Spleen (tissue), 7 donors: ENCODE measurements around the gene MID1.

Experiments used
- CTCF ChIP-seq, 11 experiments: fragments of 200-600 bp in 7 of 11; fragments of 450-650 bp in 4 of 11; sonication (generic) in 4 of 11; IDR thresholded peaks in 8 of 11; conservative IDR thresholded peaks in 3 of 11; 1 replicate in 7 of 11; 2 replicates in 4 of 11; pipeline versions ENCODE4 v1.4.0 to v1.8.0; 2016 to 2021; ENCODE audit warnings: antibody characterized with exemption in 11 of 11, inconsistent platforms in 4 of 11, mild to moderate bottlenecking in 1 of 11
- POLR2AphosphoS5 ChIP-seq, 3 donors: sonication (generic); formaldehyde crosslinking; IDR thresholded peaks; one replicate each; pipeline ENCODE4 v1.5.1; 2017; ENCODE audit warnings: antibody characterized with exemption in 3 of 3
- donor health status: DM: no; HTN: no; CAD: no; lungs with moderate emphysema.
- donor health status: DM: no; HTN: no; CAD: no.
- donor health status: DM: no; HTN: no; CAD: no.

GRCh38 chrX:10574663-10575062 is 45.7 kb downstream of the MID1 start:
- TF ChIP-seq CTCF (IDR thresholded peaks at IDR 0.05 in 8 of 11, conservative IDR thresholded peaks at IDR 0.05 in 3 of 11) (no peak), POLR2AphosphoS5 (IDR thresholded peaks at IDR 0.05) (no peak)
